ENCODE measurements around the gene EPC2.

Gene EPC2

GRCh38 chr2:148814143-148814859, 169.8 kb downstream of the EPC2 start:
- no peak for DNase-seq (ENCODE audit: low spot score)

DNA sequence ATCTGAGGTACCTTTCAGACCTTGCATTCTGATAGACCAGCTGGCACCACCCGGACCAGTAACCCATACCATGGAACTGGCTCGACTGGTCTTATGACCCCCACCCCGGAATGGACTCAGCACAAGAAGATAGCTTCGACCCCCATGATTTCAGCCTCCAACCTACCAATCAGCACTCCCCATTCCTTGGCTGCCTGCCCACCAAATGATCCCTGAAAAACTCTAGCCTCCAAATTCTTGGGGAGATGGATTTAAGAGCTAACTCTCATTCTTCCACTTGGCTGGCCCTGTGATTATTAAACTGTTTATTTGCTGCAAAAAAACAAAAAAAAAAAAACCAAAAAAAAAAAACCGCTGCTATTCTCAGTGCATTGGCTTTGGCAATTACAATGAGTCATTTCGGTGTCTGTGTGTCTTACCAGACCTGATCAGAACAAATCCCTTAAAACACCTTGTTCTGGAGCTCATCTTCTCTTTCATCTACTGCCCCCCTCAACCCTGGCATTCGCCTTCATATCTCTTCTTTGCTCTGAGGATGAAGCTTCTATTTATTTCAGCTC, 170.4 kb downstream of the EPC2 start:
- no peak for DNase-seq (ENCODE audit: low spot score)

DNA sequence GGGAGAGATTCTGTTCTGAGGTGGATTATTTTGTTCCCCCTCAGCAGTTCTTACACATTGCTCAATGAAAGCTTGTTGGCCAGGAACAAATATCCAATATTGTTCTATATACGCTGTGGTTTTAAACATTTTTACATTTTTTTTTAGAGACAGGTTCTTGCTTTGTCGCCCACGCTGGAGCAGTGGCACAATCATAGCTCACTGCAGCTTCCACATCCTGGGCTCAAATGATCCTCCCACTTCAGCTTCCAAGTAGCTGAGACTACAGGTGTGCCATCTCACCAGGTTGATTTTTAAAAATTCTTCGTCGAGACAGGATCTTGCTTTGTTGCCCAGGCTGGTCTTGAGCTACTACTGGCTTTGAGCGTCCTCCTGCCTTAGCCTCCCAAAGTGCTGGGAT, 171.6 kb downstream of the EPC2 start:
- no peak for DNase-seq (ENCODE audit: low spot score)

GRCh38 chr2:148817210-148817708, 172.7 kb downstream of the EPC2 start:
- DNase-seq (ENCODE audit: low spot score) = no peak

GRCh38 chr2:148819019-148819585, 174.6 kb downstream of the EPC2 start:
- DNase-seq (ENCODE audit: low spot score) = no peak

DNA sequence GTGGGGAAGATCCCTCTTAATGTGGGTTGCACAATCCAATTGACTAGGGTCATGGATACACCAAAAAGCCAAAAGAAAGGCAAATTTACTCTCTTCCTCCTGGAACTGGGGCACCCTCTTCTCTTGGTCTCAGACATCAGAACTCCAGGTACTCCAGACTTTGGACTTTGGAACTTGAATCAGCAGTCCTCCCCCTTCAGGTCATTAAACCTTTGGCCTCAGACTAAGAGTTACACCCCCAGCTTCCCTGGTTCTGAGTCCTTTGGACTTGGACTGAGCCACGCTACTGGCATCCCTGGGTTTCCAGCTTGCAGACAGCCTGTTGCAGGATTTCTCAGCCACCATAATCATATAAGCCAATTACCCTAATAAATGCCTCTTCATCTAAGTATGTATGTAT, 179.6 kb downstream of the EPC2 start:
- no peak for DNase-seq (ENCODE audit: low spot score)

GRCh38 chr2:148826791-148827190, 182.2 kb downstream of the EPC2 start:
- DNase-seq (ENCODE audit: low spot score) = no peak

GRCh38 chr2:148828941-148829340, 184.4 kb downstream of the EPC2 start:
- DNase-seq (ENCODE audit: low spot score) = no peak

GRCh38 chr2:148829618-148830017, 185.1 kb downstream of the EPC2 start:
- peak; percentile 34 for DNase-seq (ENCODE audit: low spot score)

GRCh38 chr2:148832637-148833036, 188.1 kb downstream of the EPC2 start:
- no peak for DNase-seq (ENCODE audit: low spot score)
